A549 (cell line): ENCODE measurements around the gene CD2. TPM values are rescaled to one million over a fixed set of nuclear protein-coding genes. Genes with fewer than 3 reads are reported as not detected.

Experiments
- ATAC-seq, 2 experiments: fragments of 200-7000 bp in 1 of 2; fragments of >200 bp in 1 of 2; cut with Nextera tagmentation in 1 of 2; cut with Tn5 transposase in 1 of 2; 3 replicates each; pipeline versions ENCODE4 v1.8.0 to v1.9.1; 2018 to 2020; ENCODE audit warnings: mild to moderate bottlenecking in 1 of 2, moderate library complexity in 1 of 2
- CTCF ChIA-PET: fragments of 300-600 bp; sonication (Branson Sonifier 250); formaldehyde crosslinking; extraction: SDS; loops from one replicate; lab custom pipeline; 2021; ENCODE audit warnings: antibody characterized with exemption, inconsistent platforms; lab: Yijun Ruan, JAX
- POLR2A ChIA-PET: fragments of 350-600 bp; formaldehyde crosslinking; extraction: SDS; loops from one replicate; lab custom pipeline; 2021; ENCODE audit warnings: antibody characterized with exemption, inconsistent platforms; lab: Yijun Ruan, JAX
- DNase-seq, 2 experiments: peaks; one replicate each; pipeline versions ENCODE4 v3.0.0 to v3.0.0-alpha.2; 2011 to 2016; ENCODE audit warnings: low read depth in 1 of 2, low spot score in 1 of 2
- FAIRE-seq: peaks from 2 replicates; lab custom pipeline; 2011; peaks lifted over from hg19 to GRCh38; lab: Jason Lieb, UNC
- H3K27ac ChIP-seq, 2 experiments: fragments of >200 bp; sonication (Bioruptor Twin); formaldehyde crosslinking; 3 replicates each; pipeline ENCODE4 v1.5.1; 2016 to 2017
- H3K4me1 ChIP-seq: fragments of >200 bp; sonication (Bioruptor Twin); formaldehyde crosslinking; 3 replicates; pipeline ENCODE4 v1.6.1; 2016
- H3K4me2 ChIP-seq: fragments of >200 bp; sonication (Bioruptor Twin); formaldehyde crosslinking; 3 replicates; pipeline ENCODE4 v1.6.1; 2016
- H3K4me3 ChIP-seq: fragments of >200 bp; sonication (Bioruptor Twin); formaldehyde crosslinking; 3 replicates; pipeline ENCODE4 v1.5.1; 2016
- H3K9me3 ChIP-seq: fragments of >200 bp; sonication (Bioruptor Twin); formaldehyde crosslinking; 3 replicates; pipeline ENCODE4 v1.6.1; 2016
- CEBPB ChIP-seq, 2 experiments: fragments of >200 bp in 1 of 2; sonication (Bioruptor Twin) in 1 of 2; formaldehyde crosslinking in 1 of 2; IDR thresholded peaks; 2 replicates each; pipeline ENCODE4 v1.6.1; 2012 to 2016
- CHD4 ChIP-seq: fragments of 200-600 bp; sonication (generic); IDR thresholded peaks from 2 replicates; pipeline ENCODE4 v1.6.1; 2016; ENCODE audit warnings: antibody characterized with exemption, mild to moderate bottlenecking, borderline replicate concordance
- CTCF ChIP-seq: fragments of >200 bp; sonication (Bioruptor Twin); formaldehyde crosslinking; IDR thresholded peaks from 3 replicates; pipeline ENCODE4 v1.5.1; 2016
- ELK1 ChIP-seq: fragments of 150-350 bp; IDR thresholded peaks from 2 replicates; pipeline ENCODE4 v1.6.1; 2014; ENCODE audit warnings: low read depth, mild to moderate bottlenecking, low read length
- ESRRA ChIP-seq: fragments of 150-350 bp; IDR thresholded peaks from 2 replicates; pipeline ENCODE4 v1.6.1; 2014; ENCODE audit warnings: mild to moderate bottlenecking, low read length, borderline replicate concordance
- HES2 ChIP-seq: fragments of >200 bp; sonication (Bioruptor Twin); formaldehyde crosslinking; IDR thresholded peaks from 2 replicates; pipeline ENCODE4 v1.6.1; 2016
- JUNB ChIP-seq: fragments of >200 bp; sonication (Bioruptor Twin); formaldehyde crosslinking; IDR thresholded peaks from 2 replicates; pipeline ENCODE4 v1.6.1; 2016
- KDM1A ChIP-seq: fragments of 200-600 bp; sonication (generic); IDR thresholded peaks from 2 replicates; pipeline ENCODE4 v1.6.1; 2016; ENCODE audit warnings: low read depth, mild to moderate bottlenecking
- MAFK ChIP-seq: fragments of 450-650 bp; IDR thresholded peaks from 2 replicates; pipeline ENCODE4 v1.6.1; 2014; ENCODE audit not compliant: partially characterized antibody
- NR3C1 ChIP-seq: fragments of >200 bp; sonication (Bioruptor Twin); formaldehyde crosslinking; IDR thresholded peaks from 3 replicates; pipeline ENCODE4 v1.6.1; 2017
- PBX3 ChIP-seq: IDR thresholded peaks from 2 replicates; pipeline ENCODE4 v1.6.1; 2012
- RARB ChIP-seq: fragments of 250-450 bp; sonication (Bioruptor Pico); IDR thresholded peaks from 2 replicates; pipeline ENCODE4 v1.8.0; 2021; ENCODE audit warnings: mild to moderate bottlenecking, moderate library complexity
- RFX5 ChIP-seq: fragments of 450-650 bp; IDR thresholded peaks from 2 replicates; pipeline ENCODE4 v1.7.1; 2014; ENCODE audit warnings: antibody characterized with exemption, mild to moderate bottlenecking, moderate library complexity
- RNF2 ChIP-seq: fragments of 200-600 bp; sonication (generic); IDR thresholded peaks from 2 replicates; pipeline ENCODE4 v1.6.1; 2016; ENCODE audit warnings: low read depth, mild to moderate bottlenecking, antibody characterized with exemption, moderate library complexity, borderline replicate concordance
- SMC3 ChIP-seq: fragments of >200 bp; sonication (Bioruptor Twin); formaldehyde crosslinking; IDR thresholded peaks from 3 replicates; pipeline ENCODE4 v1.6.1; 2018; ENCODE audit warnings: inconsistent platforms
- SREBF2 ChIP-seq: fragments of 450-650 bp; IDR thresholded peaks from 2 replicates; pipeline ENCODE4 v1.6.1; 2014; ENCODE audit warnings: mild to moderate bottlenecking, moderate library complexity
- TFCP2L1 ChIP-seq: fragments of 250-450 bp; sonication (Bioruptor Pico); IDR thresholded peaks from 2 replicates; pipeline ENCODE4 v1.5.0; 2021; ENCODE audit warnings: mild to moderate bottlenecking
- TP53 ChIP-seq: fragments of 250-450 bp; sonication (Bioruptor Pico); IDR thresholded peaks from 2 replicates; pipeline ENCODE4 v1.5.0; 2021; ENCODE audit warnings: mild to moderate bottlenecking, moderate library complexity
- ZC3H11A ChIP-seq: fragments of 450-650 bp; IDR thresholded peaks from 2 replicates; pipeline ENCODE4 v1.6.1; 2014; ENCODE audit warnings: antibody characterized with exemption, mild to moderate bottlenecking
- ZFP36 ChIP-seq: fragments of 450-650 bp; IDR thresholded peaks from 2 replicates; pipeline ENCODE4 v1.6.1; 2014; ENCODE audit warnings: borderline replicate concordance; ENCODE audit not compliant: partially characterized antibody
- ZSCAN20 ChIP-seq: fragments of 250-450 bp; sonication (Bioruptor Pico); IDR thresholded peaks from 2 replicates; pipeline ENCODE4 v1.8.0; 2022; ENCODE audit warnings: mild to moderate bottlenecking, moderate library complexity
- WGBS: methylation state at CpG from one replicate; pipeline ENCODE4 v1.1.6; 2017; ENCODE audit errors: missing lambda C conversion rate; 5-methylcytosine and 5-hydroxymethylcytosine counted together
- polyA plus RNA-seq, 4 experiments: library from polyadenylated mRNA; depleted of rRNA in 3 of 4; stranded (reverse); fragments of >200 nt; fragmentation: RNase III in 1 of 4; extraction: RNeasy Plus Mini Kit Qiagen cat#74134 plus additional on column Dnase treatment in 1 of 4; gene quantifications; 2 replicates in 3 of 4; 3 replicates in 1 of 4; pipeline ENCODE4 v1.2.3, GENCODE V29; 2011 to 2017

Gene CD2
- polyA plus RNA-seq, 2 of the 4 experiments (the other 2 are of a cell fraction) = not detected

- no peak for TF ChIP-seq ELK1
- no peak for TF ChIP-seq RNF2
- TF ChIP-seq PBX3 = no peak
Measured at GRCh38 chr1:116706123-116706522, 48.1 kb upstream of the CD2 start (continued).

- POLR2A ChIA-PET = no interaction called here
- DNase-seq (no peak), FAIRE-seq (no peak), ATAC-seq (no peak)
- Histone ChIP-seq H3K27ac (no peak overlapping the region), H3K4me1 (peaks cover 12% of the 10 kb centered on the region; the same call in 2 of the 3 replicates), H3K4me3 (no peak overlapping the region), H3K4me2 (no peak overlapping the region), H3K9me3 (no peaks in the 10 kb centered on the region)
- CTCF ChIA-PET = interaction anchor here (0.7 to 1.1 kb wide), 2 partner anchors 18 to 31 kb away, joined by 3 read pairs; no protein-coding TSS in a partner anchor
- TF ChIP-seq ELK1 (no peak), ZSCAN20 (CRISPR knock-in tag) (no peak), TP53 (no peak), SMC3 (no peak)
Measured at GRCh38 chr1:116706841-116707240, 47.4 kb upstream of the CD2 start.

GRCh38 chr1:116708255-116708900 is 45.9 kb upstream of the CD2 start:
- ChIA-PET CTCF (interaction anchor here (0.8 kb wide), 1 partner anchor 36 kb away, joined by 4 read pairs; no protein-coding TSS in a partner anchor), POLR2A (no interaction called here)
- TF ChIP-seq KDM1A = no peak
- no peak for TF ChIP-seq HES2
- TF ChIP-seq RFX5 = no peak
- TF ChIP-seq ZFP36 = no peak
- TF ChIP-seq MAFK = no peak
- TF ChIP-seq NR3C1 = no peak
- TF ChIP-seq ESRRA = no peak
- TF ChIP-seq SREBF2 = no peak
- Histone ChIP-seq H3K9me3 (no peaks in the 10 kb centered on the region), H3K27ac (no peak overlapping the region), H3K4me3 (no peak overlapping the region), H3K4me2 (no peak overlapping the region), H3K4me1 (peaks cover 12% of the 10 kb centered on the region; the same call in 2 of the 3 replicates)
- DNase-seq = no peak
- 58% methylated on average over 6 of the region's 6 CpGs for WGBS
- no peak for ATAC-seq
- no peak for FAIRE-seq

GRCh38 chr1:116709666-116710167 is 44.5 kb upstream of the CD2 start:
- ChIA-PET CTCF (interaction anchor here (0.8 to 1.3 kb wide), 4 partner anchors 12 to 28 kb away, joined by 3 to 5 read pairs (median 4); no protein-coding TSS in a partner anchor), POLR2A (no interaction called here)
- 81% methylated on average over 7 of the region's 7 CpGs for WGBS
- FAIRE-seq = no peak
- ATAC-seq = no peak
- no peak for DNase-seq
- TF ChIP-seq ZC3H11A (no peak), CHD4 (no peak), CTCF (no peak), ZSCAN20 (CRISPR knock-in tag) (no peak), TFCP2L1 (no peak), RARB (CRISPR knock-in tag) (no peak), JUNB (no peak), SREBF2 (no peak), CEBPB (IDR thresholded peaks at IDR 0.05) (no peak)
- Histone ChIP-seq H3K4me1 (peaks cover 12% of the 10 kb centered on the region; the same call in 2 of the 3 replicates), H3K27ac (no peak overlapping the region), H3K4me2 (no peak overlapping the region), H3K4me3 (no peak overlapping the region), H3K9me3 (no peaks in the 10 kb centered on the region)
